K562 (cell line): Measurements from ENCODE around the gene MYMK. TPM values are rescaled to one million over a fixed set of nuclear protein-coding genes. Genes with fewer than 3 reads are reported as not detected.
A peak's percentile ranks its signal among the peaks of the same experiment; 100 is the strongest.

ENCODE experiments used
- ATAC-seq: fragments of 200-7000 bp; cut with Tn5 transposase; 3 replicates; pipeline ENCODE4 v1.9.1; 2020; ENCODE audit warnings: moderate library complexity
- BruUV-seq: library from RNA; stranded (reverse); fragments of 400-500 nt; replicated peaks from 2 replicates; lab custom pipeline; 2021; lab: Mats Ljungman, UMichigan
- CTCF ChIA-PET: fragments of 300-600 bp; formaldehyde crosslinking; extraction: SDS; loops from one replicate; lab custom pipeline; 2021; ENCODE audit warnings: low intra/inter-chr PET ratio; lab: Yijun Ruan, JAX
- POLR2A ChIA-PET: fragments of 300-600, 350-650 bp; sonication (Branson Sonifier 250); formaldehyde crosslinking; extraction: SDS; loops from one replicate; lab custom pipeline; 2021; ENCODE audit warnings: antibody characterized with exemption, inconsistent platforms; lab: Yijun Ruan, JAX
- DNase-seq, 4 experiments: peaks; one replicate each; pipeline versions ENCODE4 v3.0.0 to v3.0.0-alpha.2; 2011 to 2018; ENCODE audit warnings: low spot score in 3 of 4, mixed read lengths in 3 of 4; ENCODE audit errors: extremely low read depth in 1 of 4
- FAIRE-seq: peaks from 2 replicates; lab custom pipeline; 2011; peaks lifted over from hg19 to GRCh38; lab: Jason Lieb, UNC
- H2AFZ ChIP-seq: 2 replicates; pipeline ENCODE4 v1.6.0; 2011; ENCODE audit warnings: low read depth, low read length, control low read depth, inconsistent platforms
- H3K27ac ChIP-seq: fragments of 200-600 bp; 3 replicates; pipeline ENCODE4 v1.8.0; 2011; ENCODE audit warnings: low read depth, mild to moderate bottlenecking, control low read depth, inconsistent platforms, low read length, moderate library complexity, mixed read lengths; ENCODE audit errors: extremely low read depth
- H3K27me3 ChIP-seq, 2 experiments: fragments of 300-600 bp in 1 of 2; 2 replicates in 1 of 2; 3 replicates in 1 of 2; pipeline versions ENCODE4 v1.6.0 to v1.8.0; 2011; ENCODE audit warnings: inconsistent platforms in 2 of 2, low read length in 2 of 2, mild to moderate bottlenecking in 1 of 2, mixed read lengths in 1 of 2, moderate library complexity in 1 of 2; ENCODE audit not compliant: control insufficient read depth in 2 of 2, insufficient read depth in 2 of 2
- H3K36me3 ChIP-seq: fragments of 300-600 bp; 3 replicates; pipeline ENCODE4 v1.8.0; 2011; ENCODE audit warnings: mild to moderate bottlenecking, low read length, inconsistent platforms; ENCODE audit not compliant: control insufficient read depth, insufficient read depth
- H3K4me1 ChIP-seq, 2 experiments: fragments of 200-600 bp in 1 of 2; replicated peaks in 1 of 2; 2 replicates in 1 of 2; 3 replicates in 1 of 2; pipeline versions ENCODE4 v1.5.1 to v1.8.0; 2011; ENCODE audit warnings: inconsistent platforms in 2 of 2, low read length in 2 of 2, mild to moderate bottlenecking in 1 of 2, mixed read lengths in 1 of 2, moderate library complexity in 1 of 2; ENCODE audit not compliant: control insufficient read depth in 2 of 2, insufficient read depth in 2 of 2
- H3K4me2 ChIP-seq: 2 replicates; pipeline ENCODE4 v1.6.1; 2011; ENCODE audit warnings: low read length, control low read depth, inconsistent platforms, mixed read lengths; ENCODE audit not compliant: insufficient read depth
- H3K4me3 ChIP-seq: fragments of 200-600 bp; sonication (generic), shearing (Covaris generic); 2 replicates; pipeline ENCODE4 v1.5.1; 2016; ENCODE audit warnings: control low read depth, inconsistent platforms
- H3K79me2 ChIP-seq: fragments of 200-600 bp; 3 replicates; pipeline ENCODE4 v1.8.0; 2011; ENCODE audit warnings: low read length, inconsistent platforms; ENCODE audit not compliant: control insufficient read depth, insufficient read depth
- H3K9ac ChIP-seq, 2 experiments: 2 replicates each; pipeline versions ENCODE4 v1.6.0 to v1.6.1; 2011; ENCODE audit warnings: low read depth in 2 of 2, low read length in 2 of 2, control low read depth in 1 of 2, inconsistent platforms in 1 of 2, mild to moderate bottlenecking in 1 of 2, mixed read lengths in 1 of 2; ENCODE audit not compliant: insufficient read depth in 1 of 2
- H3K9me1 ChIP-seq: one replicate; pipeline ENCODE4 v1.6.0; 2011; ENCODE audit warnings: inconsistent platforms, mild to moderate bottlenecking, low read length, moderate library complexity; ENCODE audit not compliant: control insufficient read depth, insufficient read depth
- H3K9me3 ChIP-seq: replicated peaks from 2 replicates; pipeline ENCODE4 v1.5.1; 2011; ENCODE audit warnings: low read depth, low read length, inconsistent platforms; ENCODE audit not compliant: control insufficient read depth, insufficient read depth
- H4K20me1 ChIP-seq: replicated peaks from 2 replicates; pipeline ENCODE4 v1.6.1; 2011; ENCODE audit warnings: low read length, inconsistent platforms, mixed read lengths; ENCODE audit not compliant: control insufficient read depth, insufficient read depth
- CTBP1 ChIP-seq: fragments of 450-650 bp; IDR thresholded peaks from 2 replicates; pipeline ENCODE4 v1.6.1; 2016; ENCODE audit warnings: borderline replicate concordance
- ELF1 ChIP-seq: fragments of 200-800 bp; sonication (Bioruptor generic); IDR thresholded peaks from 2 replicates; pipeline ENCODE4 v1.6.1; 2016; ENCODE audit warnings: missing genetic modification characterization, missing compliant biosample characterization
- HOXB6 ChIP-seq: fragments of 250-450 bp; sonication (Bioruptor Pico); IDR thresholded peaks from 2 replicates; pipeline ENCODE4 v1.5.1; 2022; ENCODE audit warnings: mild to moderate bottlenecking, borderline replicate concordance
- MAZ ChIP-seq, 2 experiments: fragments of 450-650 bp in 1 of 2; sonication (generic) in 1 of 2; formaldehyde crosslinking; IDR thresholded peaks in 1 of 2; conservative IDR thresholded peaks in 1 of 2; 2 replicates each; pipeline versions ENCODE4 v1.4.0 to v1.5.0; 2020; ENCODE audit warnings: mild to moderate bottlenecking in 1 of 2, missing genetic modification reagents in 1 of 2
- RBM25 ChIP-seq: fragments of 200-400 bp; formaldehyde crosslinking; IDR thresholded peaks from 2 replicates; pipeline ENCODE4 v1.6.1; 2018; ENCODE audit warnings: low read length, low read depth, moderate library complexity; ENCODE audit not compliant: severe bottlenecking
- RCOR1 ChIP-seq, 2 experiments: IDR thresholded peaks; 2 replicates each; pipeline ENCODE4 v1.6.1; 2012; ENCODE audit warnings: low read depth in 2 of 2, low read length in 2 of 2, borderline replicate concordance in 1 of 2, improper control_type of control experiment in 1 of 2
- SMC3 ChIP-seq: conservative IDR thresholded peaks from 2 replicates; pipeline ENCODE4 v1.6.1; 2011; ENCODE audit warnings: low read depth, low read length, improper control_type of control experiment; ENCODE audit not compliant: insufficient read depth
- TCF7L2 ChIP-seq: fragments of 150-350 bp; IDR thresholded peaks from 2 replicates; pipeline ENCODE4 v1.6.1; 2016; ENCODE audit warnings: low read depth, mild to moderate bottlenecking, low read length, moderate library complexity
- TEAD1 ChIP-seq, 2 experiments: fragments of 450-650 bp in 1 of 2; sonication (generic) in 1 of 2; formaldehyde crosslinking; IDR thresholded peaks; 2 replicates each; pipeline versions ENCODE4 v1.4.0 to v1.8.0; 2020 to 2022; ENCODE audit warnings: mild to moderate bottlenecking in 2 of 2, missing genetic modification reagents in 1 of 2
- TGIF2 ChIP-seq: sonication (generic); formaldehyde crosslinking; IDR thresholded peaks from 2 replicates; pipeline ENCODE4 v1.8.1; 2022; ENCODE audit warnings: mild to moderate bottlenecking, missing genetic modification reagents, moderate library complexity
- THRB ChIP-seq: fragments of 450-650 bp; formaldehyde crosslinking; conservative IDR thresholded peaks from 2 replicates; pipeline ENCODE4 v1.4.0; 2022; ENCODE audit warnings: mild to moderate bottlenecking, missing genetic modification characterization
- ZNF436 ChIP-seq: fragments of 250-450, 450-650 bp; sonication (Bioruptor Pico); formaldehyde crosslinking; IDR thresholded peaks from 2 replicates; pipeline ENCODE4 v1.7.0; 2020; ENCODE audit warnings: mild to moderate bottlenecking
- ZNF589 ChIP-seq: fragments of 200-800 bp; sonication (Bioruptor generic); IDR thresholded peaks from 2 replicates; pipeline ENCODE4 v1.6.1; 2016; ENCODE audit warnings: low read depth, missing genetic modification characterization, missing compliant biosample characterization
- WGBS: fragments of 100-300 bp; shearing (Covaris generic); methylation state at CpG from one replicate; pipeline ENCODE4 v1.1.6; 2016; ENCODE audit warnings: low coverage, mixed read lengths; ENCODE audit not compliant: insufficient coverage; ENCODE audit errors: missing lambda C conversion rate; 5-methylcytosine and 5-hydroxymethylcytosine counted together
- in situ Hi-C: fragments of 300-500 bp; cut with MboI; formaldehyde crosslinking; loops from 4 replicates; pipeline ENCODE4 v1.15.0; 2018; ENCODE audit warnings: inconsistent platforms, mixed read lengths
- intact Hi-C: fragments of 100-400 bp; cut with micrococcal nuclease; formaldehyde crosslinking; loops from 2 replicates; pipeline ENCODE4 v1.14.2; 2022
- polyA plus RNA-seq, 8 experiments: library from polyadenylated mRNA; depleted of rRNA in 4 of 8; stranded (reverse) in 5 of 8; unstranded in 3 of 8; fragments of >200 nt; fragmentation: Nextera tagmentation in 2 of 8; fragmentation: Illumina TruSeq in 1 of 8; extraction: Ambion mirVana in 2 of 8; extraction: Trizol in 1 of 8; gene quantifications; 2 replicates each; pipeline versions ENCODE4 v1.2.1 to v1.2.3, GENCODE V29; 2011 to 2014; ENCODE audit warnings: inconsistent platforms in 1 of 8, missing spikeins in 1 of 8
- total RNA-seq, 7 experiments: library from RNA; depleted of rRNA in 6 of 7; stranded (reverse); fragments of >200 nt in 6 of 7; fragmentation: Illumina TruSeq in 2 of 7; extraction: Trizol in 2 of 7; gene quantifications; 2 replicates each; pipeline versions ENCODE4 v1.2.1 to v1.2.3, GENCODE V29; 2011 to 2021; ENCODE audit warnings: low replicate concordance in 1 of 7
- TF ChIP-seq, protein P1 (sequence below): fragments of 450-650 bp; IDR thresholded peaks from 2 replicates; pipeline ENCODE4 v1.6.1; 2016; ENCODE audit warnings: low read depth, mild to moderate bottlenecking, moderate library complexity

The MYMK gene
- total and polyA plus RNA-seq, 9 of the 15 experiments (the other 6 are each of a cell fraction or from before 2014, with no cell fraction given) = not detected

DNA sequence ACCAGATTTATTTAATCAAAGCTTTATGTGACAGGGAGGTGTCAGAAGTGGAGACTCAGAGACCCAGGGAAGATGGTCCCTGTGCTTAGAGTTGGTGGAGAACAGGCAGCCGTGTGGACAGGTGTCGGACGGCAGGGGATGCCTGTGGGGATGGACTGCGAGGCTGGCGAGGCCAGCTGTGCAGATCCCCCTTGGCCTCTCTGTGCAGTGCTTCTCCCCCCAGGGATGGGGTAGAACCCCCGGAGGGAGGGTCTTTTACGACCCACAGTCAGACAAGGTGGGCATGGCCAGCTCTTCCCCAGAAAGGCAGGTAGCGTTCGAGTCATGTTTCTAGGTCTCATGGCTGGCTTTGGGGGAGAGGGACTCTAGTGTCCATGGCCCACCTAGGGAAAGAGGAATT lies 41.1 kb downstream of the MYMK start (continued):
- TF ChIP-seq THRB (CRISPR knock-in tag) (no peak), ZNF589 (no peak)
- TF ChIP-seq, all 486 proteins: peak for 0

DNA sequence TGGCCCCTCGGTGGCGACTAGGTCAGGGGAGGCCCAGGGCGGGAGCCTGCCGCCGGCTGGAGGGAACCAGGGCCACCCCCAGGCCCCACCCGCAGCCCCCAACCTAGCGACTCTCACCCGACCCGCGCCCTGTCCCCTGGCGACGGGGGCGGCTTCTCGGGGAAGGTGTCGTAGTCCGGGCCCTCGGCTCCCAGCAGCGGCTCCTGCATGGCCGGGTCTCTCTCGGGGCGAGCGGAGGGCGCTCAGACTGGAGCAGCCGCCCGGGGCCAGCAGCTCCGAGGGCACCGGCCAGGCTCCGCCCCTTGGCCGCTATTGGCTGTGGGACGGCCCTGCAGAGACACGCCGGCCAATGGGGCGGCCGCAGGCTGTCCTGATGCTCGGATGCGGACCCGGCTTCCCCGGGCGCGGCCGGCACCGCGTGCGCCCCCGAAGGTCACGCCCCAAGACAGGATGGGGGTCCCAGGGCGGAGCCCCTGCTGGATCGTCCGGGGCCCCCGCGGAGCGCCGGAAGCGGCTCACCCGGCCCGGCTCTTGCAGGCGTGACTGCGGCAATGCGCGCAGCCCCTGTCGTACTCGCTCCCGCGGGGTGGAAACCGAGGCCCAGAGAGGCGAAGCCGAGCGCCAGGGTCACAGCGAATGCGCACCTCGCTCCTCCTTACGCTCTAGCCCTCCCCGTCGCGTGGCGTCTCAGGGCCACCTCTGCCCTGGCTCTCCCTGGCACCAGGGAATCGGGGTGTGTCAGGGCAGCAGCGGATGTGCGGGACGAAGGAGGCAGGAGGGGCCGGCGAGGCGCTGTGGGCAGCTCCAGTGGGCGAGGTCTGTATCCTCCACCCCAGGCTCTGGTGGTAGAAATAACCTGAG lies 45.7 kb downstream of the MYMK start, which contains the start of gene SLC2A6:
Gene SLC2A6 (minus strand): TSS at position 249 of the 861 bp plus-strand sequence. CDS start 40 bp downstream, at position 209.
- CTCF ChIA-PET = no interaction called here
- in situ Hi-C loops = no loop called here
- Histone ChIP-seq H3K9me1 (no peaks in the 10 kb centered on the region), H3K4me3 (peak within 1 kb of the TSS; percentile 23), H3K9ac (peak within 1 kb of the TSS in 1 of 2 experiments; percentile 37; a peak in 1 of 4 replicates), H3K79me2 (no peaks in the 10 kb centered on the region), H3K27ac (no peak within 1 kb of the TSS), H3K9me3 (no peaks in the 10 kb centered on the region), H2AFZ (peak within 1 kb of the TSS; percentile 79), H3K36me3 (no peaks in the 10 kb centered on the region), H3K4me1 (peaks cover 0 to 35% of the 10 kb centered on the region in 2 experiments; a peak in 3 of 5 replicates), H3K4me2 (peak within 1 kb of the TSS; percentile 64), H4K20me1 (peaks cover 19% of the 10 kb centered on the region), H3K27me3 (peaks cover 18 to 58% of the 10 kb centered on the region in 2 experiments)
- FAIRE-seq (no peak), ATAC-seq (peak; percentile 100), DNase-seq (peak; percentile 79 to 97 (median 96))
- WGBS = 1% methylated on average over 64 of the region's 84 CpGs
- BruUV-seq = no TSS peak
- intact Hi-C loops = no loop called here
- POLR2A ChIA-PET = interaction anchor here (0.5 to 1.2 kb wide), 5 partner anchors 11 to 149 kb away, joined by 3 to 5 read pairs (median 3); partner anchors contain the start of genes MED22 and RPL7A
- TF ChIP-seq ELF1 (tag) = no peak
- TF ChIP-seq TCF7L2 = no peak
- no peak for TF ChIP-seq MAZ (CRISPR knock-in tag; conservative IDR thresholded peaks at IDR 0.05 in 1 of 2, IDR thresholded peaks at IDR 0.05 in 1 of 2)
- peak; percentile 99 for TF ChIP-seq RBM25
- TF ChIP-seq CTBP1 = 0 out of 2 replicates have a peak, but pooled peaks have one; percentile 30
- TF ChIP-seq ZNF436 (CRISPR knock-in tag) = no peak
- TF ChIP-seq HOXB6 (CRISPR knock-in tag) = no peak
- TF ChIP-seq, protein P1, sequence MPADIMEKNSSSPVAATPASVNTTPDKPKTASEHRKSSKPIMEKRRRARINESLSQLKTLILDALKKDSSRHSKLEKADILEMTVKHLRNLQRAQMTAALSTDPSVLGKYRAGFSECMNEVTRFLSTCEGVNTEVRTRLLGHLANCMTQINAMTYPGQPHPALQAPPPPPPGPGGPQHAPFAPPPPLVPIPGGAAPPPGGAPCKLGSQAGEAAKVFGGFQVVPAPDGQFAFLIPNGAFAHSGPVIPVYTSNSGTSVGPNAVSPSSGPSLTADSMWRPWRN = no peak
- no peak for TF ChIP-seq TEAD1 (CRISPR knock-in tag; IDR thresholded peaks at IDR 0.05)
- no peak for TF ChIP-seq SMC3
- TF ChIP-seq RCOR1 (IDR thresholded peaks at IDR 0.05; ENCODE audit: borderline replicate concordance in 1 of 2, low read depth in 2 of 2, low read length in 2 of 2) = peak in 1 of 2 experiments; percentile 33; a peak in 1 of 4 replicates
- TF ChIP-seq TGIF2 (CRISPR knock-in tag) = peak; percentile 47; the same call in 1 of the 2 replicates
- no peak for TF ChIP-seq THRB (CRISPR knock-in tag)
